Measurements from ENCODE around the gene USP38.

DNA sequence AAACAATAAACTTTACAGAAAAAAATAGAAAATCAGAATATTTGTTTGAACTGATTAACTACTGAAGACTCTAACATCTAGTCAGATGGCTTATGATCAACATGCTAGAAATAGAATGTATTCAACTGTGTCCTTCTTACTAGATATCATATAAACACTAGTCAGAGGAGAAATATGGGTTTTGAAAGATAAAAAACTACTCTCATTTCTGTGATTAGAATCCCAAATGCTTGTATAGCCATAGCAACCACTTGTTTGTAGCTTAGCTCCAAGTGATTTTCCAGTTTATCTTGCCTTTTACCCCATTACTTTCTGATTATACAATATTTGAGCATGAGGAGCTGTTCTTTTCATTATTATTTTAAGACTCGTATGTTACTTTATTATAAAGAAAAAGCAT lies 31.2 kb downstream of the USP38 start:
- TF ChIP-seq, protein P1, sequence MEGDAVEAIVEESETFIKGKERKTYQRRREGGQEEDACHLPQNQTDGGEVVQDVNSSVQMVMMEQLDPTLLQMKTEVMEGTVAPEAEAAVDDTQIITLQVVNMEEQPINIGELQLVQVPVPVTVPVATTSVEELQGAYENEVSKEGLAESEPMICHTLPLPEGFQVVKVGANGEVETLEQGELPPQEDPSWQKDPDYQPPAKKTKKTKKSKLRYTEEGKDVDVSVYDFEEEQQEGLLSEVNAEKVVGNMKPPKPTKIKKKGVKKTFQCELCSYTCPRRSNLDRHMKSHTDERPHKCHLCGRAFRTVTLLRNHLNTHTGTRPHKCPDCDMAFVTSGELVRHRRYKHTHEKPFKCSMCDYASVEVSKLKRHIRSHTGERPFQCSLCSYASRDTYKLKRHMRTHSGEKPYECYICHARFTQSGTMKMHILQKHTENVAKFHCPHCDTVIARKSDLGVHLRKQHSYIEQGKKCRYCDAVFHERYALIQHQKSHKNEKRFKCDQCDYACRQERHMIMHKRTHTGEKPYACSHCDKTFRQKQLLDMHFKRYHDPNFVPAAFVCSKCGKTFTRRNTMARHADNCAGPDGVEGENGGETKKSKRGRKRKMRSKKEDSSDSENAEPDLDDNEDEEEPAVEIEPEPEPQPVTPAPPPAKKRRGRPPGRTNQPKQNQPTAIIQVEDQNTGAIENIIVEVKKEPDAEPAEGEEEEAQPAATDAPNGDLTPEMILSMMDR (IDR thresholded peaks at IDR 0.05; ENCODE audit: low read depth, low read length, poor library complexity, severe bottlenecking): no peak
- no peak for TF ChIP-seq EZH2phosphoT487 (IDR thresholded peaks at IDR 0.05; ENCODE audit: borderline replicate concordance, low read length)

Measured in DOHH2 (cell line).